ENCODE results near the gene IMMP2L.

IMMP2L gene

DNA sequence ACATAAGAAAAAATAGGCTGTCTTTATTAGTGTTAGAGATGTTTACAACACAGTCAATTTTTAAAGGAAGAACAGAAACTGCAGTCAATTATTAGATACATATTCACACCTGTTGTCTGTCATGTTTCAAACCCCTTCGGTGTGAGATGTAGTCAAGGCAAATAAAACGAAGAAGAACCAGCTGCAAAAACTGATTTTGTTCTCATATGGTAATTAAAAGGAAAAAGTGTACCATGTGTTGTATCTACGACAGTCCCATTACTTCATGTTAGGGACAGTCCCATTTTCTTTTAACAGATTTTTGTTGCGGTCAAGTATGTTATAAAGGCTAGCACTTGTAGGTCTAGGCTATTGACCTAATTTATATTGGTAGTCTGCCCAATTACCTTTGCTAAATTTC lies 321.9 kb downstream of the IMMP2L start:
- TF ChIP-seq, protein P1, sequence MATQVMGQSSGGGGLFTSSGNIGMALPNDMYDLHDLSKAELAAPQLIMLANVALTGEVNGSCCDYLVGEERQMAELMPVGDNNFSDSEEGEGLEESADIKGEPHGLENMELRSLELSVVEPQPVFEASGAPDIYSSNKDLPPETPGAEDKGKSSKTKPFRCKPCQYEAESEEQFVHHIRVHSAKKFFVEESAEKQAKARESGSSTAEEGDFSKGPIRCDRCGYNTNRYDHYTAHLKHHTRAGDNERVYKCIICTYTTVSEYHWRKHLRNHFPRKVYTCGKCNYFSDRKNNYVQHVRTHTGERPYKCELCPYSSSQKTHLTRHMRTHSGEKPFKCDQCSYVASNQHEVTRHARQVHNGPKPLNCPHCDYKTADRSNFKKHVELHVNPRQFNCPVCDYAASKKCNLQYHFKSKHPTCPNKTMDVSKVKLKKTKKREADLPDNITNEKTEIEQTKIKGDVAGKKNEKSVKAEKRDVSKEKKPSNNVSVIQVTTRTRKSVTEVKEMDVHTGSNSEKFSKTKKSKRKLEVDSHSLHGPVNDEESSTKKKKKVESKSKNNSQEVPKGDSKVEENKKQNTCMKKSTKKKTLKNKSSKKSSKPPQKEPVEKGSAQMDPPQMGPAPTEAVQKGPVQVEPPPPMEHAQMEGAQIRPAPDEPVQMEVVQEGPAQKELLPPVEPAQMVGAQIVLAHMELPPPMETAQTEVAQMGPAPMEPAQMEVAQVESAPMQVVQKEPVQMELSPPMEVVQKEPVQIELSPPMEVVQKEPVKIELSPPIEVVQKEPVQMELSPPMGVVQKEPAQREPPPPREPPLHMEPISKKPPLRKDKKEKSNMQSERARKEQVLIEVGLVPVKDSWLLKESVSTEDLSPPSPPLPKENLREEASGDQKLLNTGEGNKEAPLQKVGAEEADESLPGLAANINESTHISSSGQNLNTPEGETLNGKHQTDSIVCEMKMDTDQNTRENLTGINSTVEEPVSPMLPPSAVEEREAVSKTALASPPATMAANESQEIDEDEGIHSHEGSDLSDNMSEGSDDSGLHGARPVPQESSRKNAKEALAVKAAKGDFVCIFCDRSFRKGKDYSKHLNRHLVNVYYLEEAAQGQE (IDR thresholded peaks at IDR 0.05; ENCODE audit: insufficient read depth in 1 of 2, low read depth in 2 of 2, low read length in 2 of 2) = no peak

DNA sequence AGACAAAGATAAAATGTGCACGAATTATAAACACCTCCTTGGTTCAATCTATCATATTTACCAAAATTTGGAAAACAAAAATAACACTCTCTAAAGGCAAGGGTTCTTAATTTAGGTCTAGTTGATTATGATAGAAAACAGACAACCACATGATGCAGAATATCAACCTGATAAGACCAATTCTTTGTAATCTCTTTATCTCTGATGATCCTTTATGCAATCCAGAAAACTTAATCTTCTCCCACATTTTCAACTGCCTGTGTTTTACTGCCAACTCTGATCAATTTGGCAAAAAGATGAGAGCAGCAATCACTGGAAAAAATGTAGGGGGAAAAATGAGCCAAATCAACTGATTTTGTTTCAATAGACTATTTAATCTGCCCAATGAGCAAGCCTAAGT lies 322.9 kb downstream of the IMMP2L start:
- TF ChIP-seq, protein P1 (IDR thresholded peaks at IDR 0.05; ENCODE audit: insufficient read depth in 1 of 2, low read depth in 2 of 2, low read length in 2 of 2) = no peak
- no peak for TF ChIP-seq TAF1 (IDR thresholded peaks at IDR 0.05; ENCODE audit: borderline replicate concordance, insufficient read depth, low read length)
- TF ChIP-seq FOXP2 (optimal IDR thresholded peaks at IDR 0.05; ENCODE audit: borderline replicate concordance, extremely low read depth, extremely low read length, insufficient read depth) = no peak
- no peak for TF ChIP-seq POLR2AphosphoS5 (IDR thresholded peaks at IDR 0.05; ENCODE audit: low read depth, low read length)
- TF ChIP-seq SIN3A (IDR thresholded peaks at IDR 0.05; ENCODE audit: borderline replicate concordance, insufficient read depth, low read length) = no peak

- no peak for TF ChIP-seq FOXP2 (optimal IDR thresholded peaks at IDR 0.05; ENCODE audit: borderline replicate concordance, extremely low read depth, extremely low read length, insufficient read depth)
- TF ChIP-seq, protein P1 (IDR thresholded peaks at IDR 0.05; ENCODE audit: insufficient read depth in 1 of 2, low read depth in 2 of 2, low read length in 2 of 2) = no peak
- TF ChIP-seq POLR2AphosphoS5 (IDR thresholded peaks at IDR 0.05; ENCODE audit: low read depth, low read length) = no peak
- TF ChIP-seq TAF1 (IDR thresholded peaks at IDR 0.05; ENCODE audit: borderline replicate concordance, insufficient read depth, low read length) = no peak
- no peak for TF ChIP-seq SIN3A (IDR thresholded peaks at IDR 0.05; ENCODE audit: borderline replicate concordance, insufficient read depth, low read length)
Observed at GRCh38 chr7:111238886-111239285, 323.4 kb downstream of the IMMP2L start.

- TF ChIP-seq, protein P1 (IDR thresholded peaks at IDR 0.05; ENCODE audit: insufficient read depth in 1 of 2, low read depth in 2 of 2, low read length in 2 of 2) = no peak
- TF ChIP-seq FOXP2 (optimal IDR thresholded peaks at IDR 0.05; ENCODE audit: borderline replicate concordance, extremely low read depth, extremely low read length, insufficient read depth) (no peak), SIN3A (IDR thresholded peaks at IDR 0.05; ENCODE audit: borderline replicate concordance, insufficient read depth, low read length) (no peak), POLR2AphosphoS5 (IDR thresholded peaks at IDR 0.05; ENCODE audit: low read depth, low read length) (no peak), TAF1 (IDR thresholded peaks at IDR 0.05; ENCODE audit: borderline replicate concordance, insufficient read depth, low read length) (no peak)
Observed at GRCh38 chr7:111235709-111236108, 326.6 kb downstream of the IMMP2L start.
